Mesothelial cell of epicardium (in vitro differentiated cells): ENCODE data around the gene GSTO2. TPM values are rescaled to one million over a fixed set of nuclear protein-coding genes. Genes with fewer than 3 reads are reported as not detected.

Experiments
- DNase-seq, 2 experiments: peaks; one replicate each; pipeline ENCODE4 v3.0.0; 2021; ENCODE audit warnings: low spot score in 2 of 2; ENCODE audit not compliant: unreplicated experiment in 2 of 2
- H3K27ac Mint-ChIP-seq: 2 replicates; pipeline ENCODE4 v1.8.0; 2021; ENCODE audit warnings: mixed read lengths
- H3K27me3 Mint-ChIP-seq: 2 replicates; pipeline ENCODE4 v1.8.0; 2021; ENCODE audit warnings: low read depth, mixed read lengths
- H3K36me3 Mint-ChIP-seq: 2 replicates; pipeline ENCODE4 v1.8.0; 2021; ENCODE audit warnings: mixed read lengths
- H3K4me1 Mint-ChIP-seq: 2 replicates; pipeline ENCODE4 v1.8.0; 2021; ENCODE audit warnings: mixed read lengths
- H3K4me3 Mint-ChIP-seq: 2 replicates; pipeline ENCODE4 v1.8.0; 2021; ENCODE audit warnings: mild to moderate bottlenecking, moderate library complexity, mixed read lengths
- H3K9me3 Mint-ChIP-seq: 2 replicates; pipeline ENCODE4 v1.8.0; 2021; ENCODE audit warnings: mixed read lengths
- total RNA-seq: library from RNA; stranded (reverse); gene quantifications from 3 replicates; pipeline ENCODE4 v1.2.1, GENCODE V29; 2021
- TF ChIP-seq, protein P1 (sequence below): fragments of 200-600 bp; sonication (generic); IDR thresholded peaks from one replicate; pipeline ENCODE4 v1.5.0; 2021; ENCODE audit warnings: antibody characterized with exemption; ENCODE audit not compliant: unreplicated experiment

GSTO2 gene
- total RNA-seq, 1 donor from 2014 or later, result 11.7 TPM

DNA sequence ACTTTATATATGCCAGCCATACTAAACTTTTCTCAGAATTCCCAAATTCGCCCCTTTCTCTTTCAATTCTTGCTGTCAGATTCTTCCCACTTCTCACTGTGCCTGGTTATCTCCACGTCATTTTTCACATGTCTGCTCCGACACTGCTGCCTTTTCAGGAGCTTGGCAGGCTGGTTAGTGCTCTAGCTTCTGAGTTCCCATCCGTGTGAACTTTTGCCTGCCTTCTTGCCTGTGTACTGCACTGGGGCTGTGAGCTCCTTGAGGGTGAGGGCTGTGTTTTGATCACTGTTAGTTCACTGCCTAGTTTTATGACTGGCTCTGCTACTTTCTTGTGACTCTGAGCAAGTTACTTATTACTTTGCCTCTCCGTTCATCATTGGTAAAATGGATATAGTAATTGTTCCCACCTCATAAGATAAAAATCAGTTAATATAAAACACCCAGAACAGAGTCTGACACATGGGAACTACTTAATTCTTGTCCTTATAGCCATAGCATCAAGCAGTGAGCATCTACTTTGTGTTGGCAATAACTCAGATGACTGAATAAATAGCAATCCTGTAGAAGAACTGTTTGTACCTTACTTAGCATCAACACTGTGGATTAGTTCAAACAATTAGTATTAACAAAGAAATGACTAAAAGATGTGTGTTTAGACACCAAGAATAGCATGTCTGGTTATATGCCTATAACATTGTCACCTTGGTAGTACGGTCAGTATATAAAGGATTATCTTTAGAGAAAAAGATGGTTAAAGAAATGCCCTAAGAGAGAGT, 8.8 kb upstream of the GSTO2 start:
- Mint-ChIP-seq H3K36me3 (peaks cover 34% of the 10 kb centered on the region), H3K4me1 (peaks cover 21% of the 10 kb centered on the region), H3K27ac (peak overlapping the region; percentile 55), H3K9me3 (no peaks in the 10 kb centered on the region), H3K4me3 (no peak overlapping the region), H3K27me3 (no peaks in the 10 kb centered on the region)
- TF ChIP-seq, protein P1, sequence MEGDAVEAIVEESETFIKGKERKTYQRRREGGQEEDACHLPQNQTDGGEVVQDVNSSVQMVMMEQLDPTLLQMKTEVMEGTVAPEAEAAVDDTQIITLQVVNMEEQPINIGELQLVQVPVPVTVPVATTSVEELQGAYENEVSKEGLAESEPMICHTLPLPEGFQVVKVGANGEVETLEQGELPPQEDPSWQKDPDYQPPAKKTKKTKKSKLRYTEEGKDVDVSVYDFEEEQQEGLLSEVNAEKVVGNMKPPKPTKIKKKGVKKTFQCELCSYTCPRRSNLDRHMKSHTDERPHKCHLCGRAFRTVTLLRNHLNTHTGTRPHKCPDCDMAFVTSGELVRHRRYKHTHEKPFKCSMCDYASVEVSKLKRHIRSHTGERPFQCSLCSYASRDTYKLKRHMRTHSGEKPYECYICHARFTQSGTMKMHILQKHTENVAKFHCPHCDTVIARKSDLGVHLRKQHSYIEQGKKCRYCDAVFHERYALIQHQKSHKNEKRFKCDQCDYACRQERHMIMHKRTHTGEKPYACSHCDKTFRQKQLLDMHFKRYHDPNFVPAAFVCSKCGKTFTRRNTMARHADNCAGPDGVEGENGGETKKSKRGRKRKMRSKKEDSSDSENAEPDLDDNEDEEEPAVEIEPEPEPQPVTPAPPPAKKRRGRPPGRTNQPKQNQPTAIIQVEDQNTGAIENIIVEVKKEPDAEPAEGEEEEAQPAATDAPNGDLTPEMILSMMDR, result no peak
- DNase-seq, result no peak

- peaks cover 39% of the 10 kb centered on the region for H3K36me3 Mint-ChIP-seq
- no peaks in the 10 kb centered on the region for H3K27me3 Mint-ChIP-seq
- peaks cover 17% of the 10 kb centered on the region for H3K4me1 Mint-ChIP-seq
- DNase-seq, result no peak
- TF ChIP-seq, protein P1, result no peak
- H3K9me3 Mint-ChIP-seq, result no peaks in the 10 kb centered on the region
- peak overlapping the region; percentile 44 for H3K27ac Mint-ChIP-seq
- H3K4me3 Mint-ChIP-seq, result no peak overlapping the region
Observed at GRCh38 chr10:104260775-104261115, 8.2 kb upstream of the GSTO2 start.

DNA sequence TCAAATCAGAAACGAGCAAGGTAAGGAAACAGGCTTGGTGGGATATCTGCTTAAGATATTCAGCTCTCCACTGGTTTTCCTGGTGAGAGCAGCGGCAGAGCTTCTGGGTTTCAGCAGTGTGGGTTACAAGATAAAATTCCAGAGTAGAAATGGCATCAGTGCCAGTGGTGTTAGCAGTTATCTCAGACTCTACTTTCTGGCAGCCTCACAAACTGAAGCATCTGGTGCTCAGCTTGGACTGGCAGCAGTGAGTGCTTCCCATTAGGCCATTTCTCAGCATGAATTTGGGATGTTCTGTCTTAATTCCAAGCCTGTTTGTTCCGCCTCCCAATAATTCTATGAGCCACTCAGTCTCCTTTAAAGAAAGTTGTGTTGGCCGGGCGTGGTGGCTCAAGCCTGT, 6.9 kb upstream of the GSTO2 start:
- H3K27me3 Mint-ChIP-seq, result no peaks in the 10 kb centered on the region
- H3K27ac Mint-ChIP-seq, result no peak overlapping the region
- H3K4me3 Mint-ChIP-seq, result no peak overlapping the region
- H3K36me3 Mint-ChIP-seq, result peaks cover 47% of the 10 kb centered on the region
- H3K4me1 Mint-ChIP-seq, result peaks cover 8% of the 10 kb centered on the region
- TF ChIP-seq, protein P1, result no peak
- no peak for DNase-seq
- H3K9me3 Mint-ChIP-seq, result no peaks in the 10 kb centered on the region

GRCh38 chr10:104264783-104265182, 4.2 kb upstream of the GSTO2 start:
- peaks cover 36% of the 10 kb centered on the region for H3K36me3 Mint-ChIP-seq
- no peak overlapping the region for H3K27ac Mint-ChIP-seq
- H3K4me3 Mint-ChIP-seq, result no peak overlapping the region
- TF ChIP-seq, protein P1, result no peak
- H3K27me3 Mint-ChIP-seq, result no peaks in the 10 kb centered on the region
- no peaks in the 10 kb centered on the region for H3K9me3 Mint-ChIP-seq
- H3K4me1 Mint-ChIP-seq, result peaks cover 19% of the 10 kb centered on the region
- DNase-seq, result no peak

DNA sequence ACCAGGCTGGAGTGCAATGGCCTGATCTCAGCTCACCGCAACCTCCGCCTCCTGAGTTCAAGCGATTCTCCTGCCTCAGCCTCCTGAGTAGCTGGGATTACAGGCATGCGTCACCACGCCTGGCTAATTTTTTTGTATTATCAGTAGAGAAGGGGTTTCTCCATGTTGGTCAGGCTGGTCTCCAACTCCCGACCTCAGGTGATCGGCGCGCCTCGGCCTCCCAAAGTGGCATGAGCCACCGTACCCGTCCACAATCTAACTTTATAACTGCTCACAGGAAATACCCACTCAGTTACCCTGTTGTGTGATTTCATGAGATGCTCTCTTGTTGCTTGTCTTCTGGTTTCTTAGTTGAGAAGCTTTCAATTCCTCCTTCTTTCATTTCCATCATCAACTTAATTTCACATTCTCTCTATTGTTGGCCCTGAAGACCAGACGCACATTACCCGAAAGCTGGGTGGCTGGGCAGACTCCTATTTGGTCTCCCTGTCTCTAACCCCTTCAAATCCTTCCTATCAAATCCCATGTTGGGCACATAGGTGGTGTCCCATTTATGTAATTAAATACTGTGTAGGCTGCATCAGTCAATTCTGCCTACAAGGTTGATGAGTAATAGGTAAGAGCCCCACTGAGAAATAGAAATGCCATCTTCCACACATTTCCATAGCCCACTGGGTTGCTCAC, 1.1 kb upstream of the GSTO2 start:
- TF ChIP-seq, protein P1, result no peak
- Mint-ChIP-seq H3K9me3 (no peaks in the 10 kb centered on the region), H3K4me3 (peak overlapping the region; percentile 88), H3K4me1 (peaks cover 14% of the 10 kb centered on the region), H3K27me3 (no peaks in the 10 kb centered on the region), H3K36me3 (peaks cover 24% of the 10 kb centered on the region), H3K27ac (peak overlapping the region; percentile 92)
- no peak for DNase-seq
